ENCODE data around the gene MTR.
A peak's percentile ranks its signal among the peaks of the same experiment; 100 is the strongest.
"Not testable (repeated sequence)": the region's sequence is repeated elsewhere in the genome, so short reads cannot be mapped to it uniquely, and the experiment has no call there.

Gene MTR

GRCh38 chr1:236896716-236897115, 101.6 kb downstream of the MTR start:
- DNase-seq (ENCODE audit: low read depth, low spot score) = no peak

DNA sequence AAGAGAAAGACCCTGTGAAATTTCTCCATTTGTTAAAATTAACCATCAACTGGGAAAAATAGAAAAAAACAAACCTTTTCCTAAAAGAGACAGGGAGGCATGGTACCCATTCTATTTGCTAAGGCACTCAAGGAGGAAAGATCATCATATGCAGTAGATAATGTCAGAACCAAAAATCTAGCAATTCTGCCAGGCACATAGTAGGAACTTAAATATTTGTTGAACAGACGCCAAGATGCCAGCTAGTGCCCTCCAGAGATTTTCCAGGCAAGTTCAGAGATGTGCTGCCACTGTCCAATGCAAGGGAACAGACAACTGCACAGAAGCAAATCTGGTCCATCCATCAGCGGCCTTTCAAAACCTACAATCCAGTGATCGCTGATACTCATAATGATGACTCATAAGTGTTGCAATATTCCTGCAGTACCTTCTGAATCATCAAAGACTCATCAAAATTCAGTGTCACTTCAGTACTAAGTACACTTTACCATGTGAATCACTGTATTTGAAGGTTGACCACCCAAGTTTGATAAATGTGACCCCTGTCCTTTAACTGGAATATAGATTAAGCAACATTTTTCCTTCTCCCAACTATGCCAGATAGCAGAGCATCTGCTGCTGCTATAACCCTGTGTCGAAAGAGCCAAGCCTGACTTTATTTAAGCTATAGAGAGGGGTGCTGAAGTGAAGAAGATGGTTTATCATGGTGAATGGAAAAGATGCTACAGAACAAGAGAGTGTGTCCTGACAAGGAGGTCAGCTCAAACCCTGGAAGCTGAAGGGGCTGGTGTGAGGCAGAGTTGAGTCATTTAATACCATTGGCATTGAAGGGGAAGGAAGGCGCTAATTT, 110.0 kb downstream of the MTR start:
- DNase-seq (ENCODE audit: low read depth, low spot score) = peak; percentile 16

DNA sequence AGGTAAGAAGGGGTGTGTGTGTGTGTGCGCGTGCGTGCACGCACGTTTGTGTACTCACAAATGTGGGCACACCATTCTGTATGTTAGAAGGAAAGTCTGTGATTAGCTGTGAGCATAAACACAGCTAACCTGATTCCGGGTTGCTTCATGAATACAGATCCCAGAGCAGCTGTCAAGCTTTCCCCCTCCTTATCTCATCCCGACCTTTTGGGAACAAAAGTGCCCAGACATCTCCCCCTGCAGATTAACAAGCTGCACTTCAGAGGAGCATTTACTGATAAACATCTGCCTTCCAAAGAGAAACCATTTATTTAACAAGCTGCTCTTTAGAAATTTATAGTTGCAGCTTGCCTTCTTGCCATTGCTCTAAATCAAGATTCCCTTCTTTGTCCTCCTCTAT, 112.1 kb downstream of the MTR start:
- DNase-seq (ENCODE audit: low read depth, low spot score) = no peak

DNA sequence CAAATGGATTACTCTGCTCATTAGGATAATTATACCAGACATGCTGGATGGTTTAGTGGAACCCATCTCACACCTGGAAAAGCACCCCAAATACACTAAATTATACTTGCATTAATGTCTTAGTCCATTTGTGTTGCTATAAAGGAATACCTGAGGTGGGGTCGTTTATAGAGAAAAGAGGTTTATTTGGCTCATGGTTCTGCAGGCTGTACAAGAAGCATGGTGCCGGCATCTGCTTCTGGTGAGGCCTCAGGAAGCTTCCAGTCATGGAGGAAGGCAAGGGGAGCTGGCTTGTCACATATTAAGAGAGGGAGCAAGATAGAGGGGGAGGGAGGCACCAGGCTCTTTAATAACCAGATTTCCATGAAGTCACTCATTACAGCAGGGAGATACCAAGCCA, 113.6 kb downstream of the MTR start:
- DNase-seq (ENCODE audit: low read depth, low spot score) = no peak

GRCh38 chr1:236911047-236911446, 116.0 kb downstream of the MTR start:
- not testable (repeated sequence) for DNase-seq (ENCODE audit: low read depth, low spot score)

- no peak for DNase-seq (ENCODE audit: low read depth, low spot score)
These were observed 118.4 kb downstream of the MTR start for GRCh38 chr1:236913371-236914037.

DNA sequence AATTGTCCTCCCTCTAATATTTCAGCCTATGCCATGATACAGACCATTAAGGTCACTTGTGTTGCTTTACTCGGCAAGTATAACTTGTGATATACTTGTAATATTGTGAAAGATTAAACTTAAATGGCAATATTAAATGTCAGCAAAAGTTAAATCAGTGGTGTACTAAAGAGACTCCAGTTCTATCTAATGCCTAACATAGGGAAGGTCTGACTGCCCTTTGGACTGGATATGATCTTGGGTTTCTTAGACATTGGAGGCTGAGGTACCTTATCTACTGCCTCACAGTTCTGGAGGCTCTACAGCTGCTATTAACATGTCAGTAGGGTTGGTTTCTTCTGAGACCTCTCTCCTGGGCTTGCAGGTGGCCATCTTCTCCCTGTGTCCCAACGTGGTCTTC, 119.3 kb downstream of the MTR start:
- DNase-seq (ENCODE audit: low read depth, low spot score) = no peak

GRCh38 chr1:236916131-236916800, 121.2 kb downstream of the MTR start:
- DNase-seq (ENCODE audit: low read depth, low spot score) = no peak

DNA sequence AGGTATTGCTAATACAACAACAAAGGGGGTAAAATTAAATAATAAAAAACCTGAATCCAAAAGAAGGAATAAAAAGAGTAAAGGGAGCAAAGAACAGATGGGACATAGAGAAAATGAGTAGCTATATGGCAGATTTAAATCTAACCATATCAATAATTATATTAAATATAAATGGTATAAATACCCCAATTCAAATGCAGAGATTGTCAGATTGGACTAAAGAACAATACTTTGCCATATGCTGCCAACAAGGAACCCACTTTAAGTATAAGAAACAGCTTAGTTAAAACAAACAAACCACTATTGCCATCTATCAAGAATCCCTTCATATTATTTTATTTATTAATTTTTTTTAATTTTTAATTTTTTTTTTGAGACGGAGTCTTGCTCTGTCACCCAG, 122.4 kb downstream of the MTR start:
- no peak for DNase-seq (ENCODE audit: low read depth, low spot score)

- DNase-seq (ENCODE audit: low read depth, low spot score) = no peak
These were observed 125.3 kb downstream of the MTR start for GRCh38 chr1:236920286-236920894.

DNA sequence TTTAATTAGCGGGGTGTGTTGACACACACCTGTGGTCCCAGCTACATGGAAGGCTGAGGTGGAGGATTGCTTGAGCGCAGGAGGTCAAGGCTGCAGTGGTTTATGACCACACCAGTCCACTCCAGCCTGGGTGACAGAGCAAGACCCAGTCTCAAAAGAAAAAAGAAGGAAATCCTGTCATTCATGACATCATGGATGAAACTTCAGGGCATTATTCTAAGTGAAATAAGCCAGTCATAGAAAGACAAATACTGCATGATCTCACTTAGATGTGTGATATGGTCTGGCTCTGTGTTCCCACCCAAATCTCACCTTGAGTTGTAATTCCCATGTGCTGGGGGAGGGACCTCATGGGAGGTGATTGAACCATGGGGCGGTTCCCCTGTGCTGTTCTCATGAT, 126.5 kb downstream of the MTR start:
- DNase-seq (ENCODE audit: low read depth, low spot score) = no peak

DNA sequence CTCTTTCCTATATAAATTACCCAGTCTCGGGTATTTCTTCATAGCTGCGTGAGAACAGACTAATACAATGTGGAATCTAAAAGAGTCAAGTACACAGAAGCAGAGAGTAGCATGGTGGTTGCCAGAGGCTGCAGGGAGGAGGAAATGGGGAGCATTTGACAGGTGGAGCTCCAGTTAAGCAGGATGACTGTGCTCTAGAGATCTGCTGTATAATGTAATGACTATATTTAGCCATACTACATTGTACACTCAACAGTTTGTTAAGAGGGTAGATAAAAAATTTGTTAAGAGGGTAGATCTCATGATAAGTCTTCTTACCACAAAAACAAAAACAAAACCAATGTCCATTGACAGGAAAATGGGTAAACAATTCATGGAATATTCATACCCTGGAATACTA, 127.1 kb downstream of the MTR start:
- DNase-seq (ENCODE audit: low read depth, low spot score) = no peak

DNA sequence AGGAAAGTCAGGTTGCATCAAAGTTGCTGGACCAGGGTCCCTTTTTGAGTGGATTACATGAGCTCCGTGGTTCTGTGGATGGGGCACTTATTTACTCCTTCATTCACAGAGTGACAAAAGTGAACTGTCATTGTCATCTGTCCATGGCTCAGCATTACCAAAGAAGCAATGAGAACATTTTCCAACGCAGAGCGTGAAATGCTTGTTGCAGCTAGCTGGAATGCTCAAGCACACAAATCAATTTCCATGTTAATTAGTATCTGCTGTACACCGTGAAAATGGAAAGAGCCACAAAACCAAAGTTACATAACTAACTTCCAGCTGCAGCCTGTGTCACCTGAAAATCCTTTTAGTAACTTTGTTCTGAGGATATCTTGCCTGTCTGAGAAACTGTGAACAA, 130.3 kb downstream of the MTR start:
- no peak for DNase-seq (ENCODE audit: low read depth, low spot score)

GRCh38 chr1:236930503-236930902, 135.4 kb downstream of the MTR start:
- no peak for DNase-seq (ENCODE audit: low read depth, low spot score)

GRCh38 chr1:236938760-236939159, 143.7 kb downstream of the MTR start:
- DNase-seq (ENCODE audit: low read depth, low spot score) = no peak

DNA sequence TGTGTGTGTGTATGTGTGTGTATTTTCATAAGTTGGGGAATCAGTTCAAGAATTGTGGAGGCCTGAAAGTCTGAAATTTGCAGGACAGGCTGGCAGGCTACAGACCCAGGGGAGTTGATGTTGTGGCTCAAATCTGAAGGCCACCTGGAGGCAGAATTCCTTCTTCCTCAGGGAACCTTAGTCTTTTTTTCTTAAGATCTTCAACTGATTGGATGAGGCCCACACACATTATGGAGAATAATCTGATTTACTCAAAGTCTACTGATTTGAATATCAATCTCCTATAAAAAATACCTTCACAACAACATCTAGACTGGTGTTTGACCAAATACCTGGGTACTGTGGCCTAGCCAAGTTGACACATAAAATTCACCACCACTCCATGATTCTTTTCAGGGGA, 147.3 kb downstream of the MTR start:
- no peak for DNase-seq (ENCODE audit: low read depth, low spot score)

DNA sequence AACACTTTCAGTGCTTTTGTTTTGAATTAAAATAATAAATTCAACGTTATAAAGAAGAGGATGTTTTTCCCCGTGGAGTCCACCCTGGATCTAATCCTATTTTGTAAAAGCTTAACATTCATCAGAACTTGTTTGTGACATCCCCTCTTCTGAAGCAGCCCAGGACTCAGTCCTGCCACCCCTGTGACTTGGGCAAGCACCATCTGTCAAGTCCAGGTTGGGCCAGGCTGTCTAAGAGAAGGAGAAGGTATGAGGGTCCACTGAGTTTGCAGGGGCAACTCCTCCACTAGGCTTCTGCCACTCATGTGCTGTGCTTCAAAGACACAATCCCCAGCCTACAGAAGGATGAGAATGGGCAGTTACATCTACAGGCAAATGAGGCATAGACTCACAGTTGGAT, 149.5 kb downstream of the MTR start:
- DNase-seq (ENCODE audit: low read depth, low spot score) = no peak

DNA sequence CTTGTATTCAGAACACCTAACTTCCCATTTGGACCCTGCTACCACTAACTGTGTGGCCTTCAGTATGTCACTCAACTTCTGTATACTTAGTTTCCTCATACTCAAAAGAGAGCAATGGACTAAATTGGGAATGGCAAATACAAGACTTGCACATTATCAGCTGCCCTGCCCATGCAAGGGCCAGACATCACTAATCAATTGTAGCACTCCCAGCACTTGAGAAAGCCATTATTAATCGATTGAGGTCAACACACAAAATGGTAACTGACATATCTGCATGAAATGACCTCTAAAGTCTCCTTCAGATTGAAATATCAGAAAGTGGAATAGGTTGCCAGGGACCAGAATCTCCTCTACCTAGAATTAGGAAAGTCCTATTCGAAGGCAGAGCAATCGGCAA, 149.9 kb downstream of the MTR start:
- DNase-seq (ENCODE audit: low read depth, low spot score) = no peak

GRCh38 chr1:236947794-236948193, 152.7 kb downstream of the MTR start:
- DNase-seq (ENCODE audit: low read depth, low spot score) = no peak

DNA sequence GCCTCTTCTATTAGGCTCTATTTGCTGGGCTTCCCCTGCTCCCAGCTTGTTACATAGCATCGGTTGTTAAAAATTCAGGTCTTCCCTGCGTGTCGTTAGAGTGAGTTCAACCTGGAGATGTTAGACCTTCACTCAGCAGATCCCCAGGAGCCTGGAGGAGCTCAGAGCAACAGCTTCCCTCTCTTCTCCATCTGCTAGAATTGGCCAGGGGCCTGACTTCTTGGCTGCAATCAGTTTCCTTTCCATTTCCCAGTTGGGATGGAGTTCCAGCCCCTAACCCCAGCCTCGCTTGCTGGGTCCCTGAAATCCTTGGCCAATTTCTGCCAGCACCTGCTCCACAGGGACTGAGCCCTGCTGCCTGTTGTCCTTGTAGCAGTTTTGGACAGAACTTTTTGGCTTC, 153.3 kb downstream of the MTR start:
- DNase-seq (ENCODE audit: low read depth, low spot score) = no peak

- no peak for DNase-seq (ENCODE audit: low read depth, low spot score)
These were observed 153.9 kb downstream of the MTR start for GRCh38 chr1:236948996-236949395.

DNA sequence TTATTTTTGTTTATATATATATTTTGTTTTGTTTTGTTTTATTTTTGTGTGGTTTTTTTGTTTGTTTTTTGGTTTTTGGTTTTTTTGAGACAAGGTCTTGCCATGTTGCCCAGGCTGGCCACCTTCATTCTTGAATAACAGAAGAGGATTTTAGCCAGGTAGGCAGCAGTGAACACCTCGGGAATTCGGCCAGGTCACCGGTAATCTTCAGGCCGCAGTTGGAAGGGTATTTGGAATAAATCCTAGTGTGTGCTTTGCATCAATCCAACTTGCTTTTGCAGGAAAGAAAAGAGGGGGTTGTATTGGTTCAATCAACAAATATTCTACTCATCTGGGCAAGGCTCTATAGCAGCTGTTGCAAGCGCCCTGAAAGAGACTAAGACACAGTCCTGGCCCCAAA, 155.3 kb downstream of the MTR start:
- no peak for DNase-seq (ENCODE audit: low read depth, low spot score)
